Endothelial cell of umbilical vein (primary cell): ENCODE results near the gene DGAT2. TPM values are rescaled to one million over a fixed set of nuclear protein-coding genes. Genes with fewer than 3 reads are reported as not detected.

ENCODE experiments used
- BruUV-seq: library from RNA; stranded (reverse); fragments of 400-500 nt; replicated peaks from 2 replicates; lab custom pipeline; 2021; lab: Mats Ljungman, UMichigan
- CTCF ChIA-PET: fragments of 300-600, 350-600 bp; sonication (Branson Sonifier 250); formaldehyde crosslinking; loops from one replicate; lab custom pipeline; 2021; ENCODE audit warnings: antibody characterized with exemption, inconsistent platforms; lab: Charles Lee
- POLR2A ChIA-PET: fragments of 300-600, 350-600 bp; sonication (Branson Sonifier 250); formaldehyde crosslinking; loops from one replicate; lab custom pipeline; 2021; ENCODE audit warnings: antibody characterized with exemption, inconsistent platforms; lab: Charles Lee
- DNase-seq: peaks from one replicate; pipeline ENCODE4 v3.0.0-alpha.2; 2011; ENCODE audit warnings: low read depth, low spot score
- FAIRE-seq: peaks from 2 replicates; lab custom pipeline; 2011; peaks lifted over from hg19 to GRCh38; lab: Jason Lieb, UNC
- H2AFZ ChIP-seq: 2 replicates; pipeline ENCODE4 v1.6.0; 2012; ENCODE audit warnings: low read depth, low read length, control low read depth, inconsistent platforms
- H3K27ac ChIP-seq: 2 replicates; pipeline ENCODE4 v1.5.1; 2011; ENCODE audit warnings: low read depth, mild to moderate bottlenecking, control low read depth, low read length, moderate library complexity; ENCODE audit not compliant: insufficient read depth
- H3K27me3 ChIP-seq, 2 experiments: 2 replicates each; pipeline versions ENCODE4 v1.6.0 to v1.6.1; 2011; ENCODE audit warnings: low read length in 2 of 2, mixed read lengths in 1 of 2; ENCODE audit not compliant: control insufficient read depth in 2 of 2, insufficient read depth in 2 of 2
- H3K36me3 ChIP-seq, 2 experiments: 2 replicates in 1 of 2; 3 replicates in 1 of 2; pipeline ENCODE4 v1.5.1; 2011; ENCODE audit warnings: low read length in 2 of 2, mild to moderate bottlenecking in 1 of 2, moderate library complexity in 1 of 2; ENCODE audit not compliant: control insufficient read depth in 2 of 2, insufficient read depth in 2 of 2; ENCODE audit errors: extremely low read depth in 1 of 2
- H3K4me1 ChIP-seq: 3 replicates; pipeline ENCODE4 v1.5.1; 2011; ENCODE audit warnings: mild to moderate bottlenecking, low read length; ENCODE audit not compliant: control insufficient read depth, insufficient read depth; ENCODE audit errors: extremely low read depth
- H3K4me2 ChIP-seq: 2 replicates; pipeline ENCODE4 v1.6.1; 2011; ENCODE audit warnings: low read length, control low read depth, mixed read lengths; ENCODE audit not compliant: insufficient read depth
- H3K4me3 ChIP-seq, 3 experiments: fragments of 200-600 bp in 1 of 3; sonication (generic), shearing (Covaris generic) in 1 of 3; replicated peaks in 1 of 3; 2 replicates each; pipeline ENCODE4 v1.5.1; 2011 to 2016; ENCODE audit warnings: control low read depth in 3 of 3, low read length in 3 of 3, mild to moderate bottlenecking in 2 of 3, inconsistent platforms in 1 of 3, low read depth in 1 of 3, moderate library complexity in 1 of 3; ENCODE audit not compliant: insufficient read depth in 1 of 3
- H3K79me2 ChIP-seq: 2 replicates; pipeline ENCODE4 v1.6.0; 2012; ENCODE audit warnings: low read length, inconsistent platforms; ENCODE audit not compliant: control insufficient read depth, insufficient read depth
- H3K9ac ChIP-seq: replicated peaks from 2 replicates; pipeline ENCODE3; 2011; ENCODE audit warnings: low read length, control low read depth; ENCODE audit not compliant: insufficient read depth; ENCODE audit errors: extremely low read depth
- H3K9me1 ChIP-seq: replicated peaks from 3 replicates; pipeline ENCODE4 v1.6.0; 2011; ENCODE audit warnings: mild to moderate bottlenecking, low read length; ENCODE audit not compliant: control insufficient read depth, insufficient read depth; ENCODE audit errors: extremely low read depth
- H3K9me3 ChIP-seq: replicated peaks from 2 replicates; pipeline ENCODE4 v1.5.1; 2012; ENCODE audit warnings: low read length, inconsistent platforms; ENCODE audit not compliant: control insufficient read depth, insufficient read depth
- H4K20me1 ChIP-seq: replicated peaks from 2 replicates; pipeline ENCODE3; 2011; ENCODE audit warnings: mild to moderate bottlenecking, low read length; ENCODE audit not compliant: control insufficient read depth, insufficient read depth; ENCODE audit errors: extremely low read depth
- FOS ChIP-seq: IDR thresholded peaks from 2 replicates; pipeline ENCODE4 v1.6.1; 2011; ENCODE audit warnings: mild to moderate bottlenecking, low read length, moderate library complexity, borderline replicate concordance; ENCODE audit not compliant: insufficient read depth
- GATA2 ChIP-seq: IDR thresholded peaks from 2 replicates; pipeline ENCODE4 v1.7.0; 2011; ENCODE audit warnings: low read depth, mild to moderate bottlenecking, moderate library complexity, mixed read lengths, low read length; ENCODE audit not compliant: insufficient read length, insufficient read depth
- JUN ChIP-seq: IDR thresholded peaks from 2 replicates; pipeline ENCODE4 v1.6.1; 2011; ENCODE audit warnings: borderline replicate concordance, low read depth; ENCODE audit not compliant: insufficient read length, insufficient read depth
- MYC ChIP-seq: IDR thresholded peaks from one replicate; pipeline ENCODE4 v1.6.1; 2011; ENCODE audit warnings: mild to moderate bottlenecking, low read depth, low read length
- POLR2A ChIP-seq: IDR thresholded peaks from 2 replicates; pipeline ENCODE4 v1.6.1; 2012; ENCODE audit warnings: low read depth, mild to moderate bottlenecking, control low read depth, low read length
- POLR2AphosphoS5 ChIP-seq: IDR thresholded peaks from 2 replicates; pipeline ENCODE4 v1.6.1; 2012; ENCODE audit warnings: low read depth, mild to moderate bottlenecking, control low read depth, low read length, moderate library complexity; ENCODE audit not compliant: insufficient read depth
- dilution Hi-C: fragments of 300-500 bp; cut with MboI; formaldehyde crosslinking; loops from one replicate; pipeline ENCODE4 v1.15.0; 2019; ENCODE audit warnings: low sequenced_read_pairs; ENCODE audit not compliant: extremely low pct_ligation_motif_present
- intact Hi-C: fragments of 100-400 bp; cut with micrococcal nuclease; formaldehyde crosslinking; loops from one replicate; pipeline ENCODE4 v1.10.0; 2022
- polyA plus RNA-seq, 4 experiments: library from polyadenylated mRNA; depleted of rRNA in 3 of 4; stranded (reverse) in 3 of 4; unstranded in 1 of 4; fragments of >200 nt; gene quantifications; 2 replicates each; pipeline versions ENCODE4 v1.2.1 to v1.2.3, GENCODE V29; 2011 to 2012; ENCODE audit warnings: missing spikeins in 1 of 4
- total RNA-seq: library from RNA; stranded (reverse); gene quantifications from 2 replicates; pipeline ENCODE4 v1.2.3, GENCODE V29; 2021
- TF ChIP-seq, protein P1 (sequence below): IDR thresholded peaks from 2 replicates; pipeline ENCODE4 v1.6.1; 2011; ENCODE audit not compliant: insufficient read depth, insufficient read length
- TF ChIP-seq, protein P2 (sequence below), 2 donors: IDR thresholded peaks; 1 replicate in 1 of 2; 2 replicates in 1 of 2; pipeline ENCODE4 v1.5.1; 2011; ENCODE audit warnings: low read length in 2 of 2, mild to moderate bottlenecking in 2 of 2, moderate library complexity in 2 of 2, control low read depth in 1 of 2, inconsistent platforms in 1 of 2, low read depth in 1 of 2; ENCODE audit not compliant: insufficient read depth in 1 of 2; ENCODE audit errors: extremely low read depth in 1 of 2

DGAT2 gene
- total and polyA plus RNA-seq, 2 donors (not counting 3 experiments of a cell fraction or from before 2014, with no cell fraction given) = 0.55 to 0.79 TPM

DNA sequence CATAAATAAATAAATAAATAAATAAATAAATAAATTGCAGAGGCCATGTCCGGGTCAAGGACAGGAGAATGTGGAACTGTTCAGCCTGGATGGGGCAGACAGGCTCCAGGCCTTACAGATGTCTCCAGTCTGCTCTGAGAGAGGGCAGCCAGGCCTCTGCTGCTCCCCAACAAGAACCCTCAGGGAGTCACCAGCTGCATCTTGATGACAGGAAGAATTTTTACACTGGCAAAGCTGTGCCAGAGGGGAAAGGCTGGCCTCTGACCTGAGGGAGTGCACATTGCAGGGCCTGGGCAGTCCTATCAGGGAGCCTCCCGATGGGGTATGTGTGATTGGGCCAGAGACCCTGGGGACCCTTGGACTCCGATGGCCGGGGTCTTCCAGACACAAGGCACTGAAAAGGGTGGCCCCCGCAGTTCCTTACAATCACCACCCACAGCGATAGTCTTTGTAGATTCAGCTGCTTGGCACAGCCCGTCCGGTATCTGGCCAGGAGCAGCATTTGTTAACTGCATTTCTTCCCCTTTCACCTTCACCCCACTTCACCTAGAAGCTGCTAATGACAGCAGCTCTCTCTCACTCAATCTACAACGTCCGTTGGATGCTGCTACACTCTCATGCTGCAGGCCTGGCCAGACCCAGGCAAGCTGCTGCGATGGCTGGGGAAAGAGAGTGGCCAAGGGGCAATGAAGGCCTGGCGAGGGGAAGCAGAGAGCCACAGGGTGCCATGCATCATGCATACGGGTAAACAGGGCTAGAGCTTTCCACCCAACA, 42.8 kb upstream of the DGAT2 start:
- FAIRE-seq (no peak), DNase-seq (no peak)
- dilution Hi-C loops = no loop called here
- Histone ChIP-seq H3K27ac (no peak overlapping the region), H3K9ac (no peak overlapping the region), H3K9me3 (no peaks in the 10 kb centered on the region), H3K4me1 (no peaks in the 10 kb centered on the region), H3K4me2 (no peak overlapping the region), H3K4me3 (no peak overlapping the region), H3K79me2 (no peaks in the 10 kb centered on the region), H3K9me1 (no peaks in the 10 kb centered on the region), H3K27me3 (peaks cover 0 to 1% of the 10 kb centered on the region in 2 experiments), H4K20me1 (no peaks in the 10 kb centered on the region), H2AFZ (no peak overlapping the region), H3K36me3 (no peaks in the 10 kb centered on the region)
- TF ChIP-seq, protein P1, sequence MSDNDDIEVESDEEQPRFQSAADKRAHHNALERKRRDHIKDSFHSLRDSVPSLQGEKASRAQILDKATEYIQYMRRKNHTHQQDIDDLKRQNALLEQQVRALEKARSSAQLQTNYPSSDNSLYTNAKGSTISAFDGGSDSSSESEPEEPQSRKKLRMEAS = no peak
- TF ChIP-seq JUN = no peak
- TF ChIP-seq GATA2 = no peak
- no peak for TF ChIP-seq POLR2A
- TF ChIP-seq MYC = no peak
- no peak for TF ChIP-seq FOS
- TF ChIP-seq, protein P2, sequence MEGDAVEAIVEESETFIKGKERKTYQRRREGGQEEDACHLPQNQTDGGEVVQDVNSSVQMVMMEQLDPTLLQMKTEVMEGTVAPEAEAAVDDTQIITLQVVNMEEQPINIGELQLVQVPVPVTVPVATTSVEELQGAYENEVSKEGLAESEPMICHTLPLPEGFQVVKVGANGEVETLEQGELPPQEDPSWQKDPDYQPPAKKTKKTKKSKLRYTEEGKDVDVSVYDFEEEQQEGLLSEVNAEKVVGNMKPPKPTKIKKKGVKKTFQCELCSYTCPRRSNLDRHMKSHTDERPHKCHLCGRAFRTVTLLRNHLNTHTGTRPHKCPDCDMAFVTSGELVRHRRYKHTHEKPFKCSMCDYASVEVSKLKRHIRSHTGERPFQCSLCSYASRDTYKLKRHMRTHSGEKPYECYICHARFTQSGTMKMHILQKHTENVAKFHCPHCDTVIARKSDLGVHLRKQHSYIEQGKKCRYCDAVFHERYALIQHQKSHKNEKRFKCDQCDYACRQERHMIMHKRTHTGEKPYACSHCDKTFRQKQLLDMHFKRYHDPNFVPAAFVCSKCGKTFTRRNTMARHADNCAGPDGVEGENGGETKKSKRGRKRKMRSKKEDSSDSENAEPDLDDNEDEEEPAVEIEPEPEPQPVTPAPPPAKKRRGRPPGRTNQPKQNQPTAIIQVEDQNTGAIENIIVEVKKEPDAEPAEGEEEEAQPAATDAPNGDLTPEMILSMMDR (IDR thresholded peaks at IDR 0.05; ENCODE audit: extremely low read depth in 1 of 2, insufficient read depth in 1 of 2, low read depth in 1 of 2, low read length in 2 of 2) = no peak
- TF ChIP-seq POLR2AphosphoS5 = no peak
- BruUV-seq = no TSS peak
- ChIA-PET CTCF (interaction anchor here (0.9 to 2.1 kb wide), 9 partner anchors 11 to 593 kb away, joined by 3 to 8 read pairs (median 5); no protein-coding TSS in a partner anchor), POLR2A (no interaction called here)
- intact Hi-C loops = no loop called here
